GM12878 (cell line): Measurements from ENCODE around the gene AHR. TPM values are rescaled to one million over a fixed set of nuclear protein-coding genes. Genes with fewer than 3 reads are reported as not detected.

Experiments
- ATAC-seq: fragments of 200-7000 bp; cut with Tn5 transposase; 3 replicates; pipeline ENCODE4 v1.9.1; 2020; ENCODE audit warnings: mild to moderate bottlenecking, moderate library complexity
- BruUV-seq: library from RNA; stranded (reverse); fragments of 400-500 nt; replicated peaks from 2 replicates; lab custom pipeline; 2021; lab: Mats Ljungman, UMichigan
- CTCF ChIA-PET: fragments of 300-600 bp; sonication (Branson Sonifier 250); formaldehyde crosslinking; extraction: SDS; loops from one replicate; lab custom pipeline; 2021; ENCODE audit warnings: inconsistent platforms; lab: Yijun Ruan, JAX
- POLR2A ChIA-PET: fragments of 350-600 bp; formaldehyde crosslinking; extraction: SDS; loops from one replicate; lab custom pipeline; 2021; ENCODE audit warnings: inconsistent platforms; lab: Charles Lee
- RAD21 ChIA-PET: fragments of 300-600 bp; sonication (Branson Sonifier 250); formaldehyde crosslinking; loops from one replicate; lab custom pipeline; 2023; ENCODE audit warnings: antibody characterized with exemption; ENCODE audit not compliant: unreplicated experiment; lab: Charles Lee
- SMC1A ChIA-PET: fragments of 300-600 bp; sonication (Branson Sonifier 250); formaldehyde crosslinking; loops from one replicate; lab custom pipeline; 2023; ENCODE audit not compliant: unreplicated experiment, uncharacterized antibody; lab: Charles Lee
- DNase-seq: peaks from one replicate; pipeline ENCODE4 v3.0.0-alpha.2; 2011; ENCODE audit warnings: low read depth, low spot score
- FAIRE-seq: peaks from 3 replicates; lab custom pipeline; 2011; peaks lifted over from hg19 to GRCh38; lab: Jason Lieb, UNC
- H2AFZ ChIP-seq: 2 replicates; pipeline ENCODE4 v1.6.0; 2011; ENCODE audit warnings: low read depth, low read length, control low read depth; ENCODE audit not compliant: control insufficient read depth
- H3K27ac ChIP-seq: 2 replicates; pipeline ENCODE4 v1.5.1; 2011; ENCODE audit warnings: control low read depth; ENCODE audit not compliant: control insufficient read depth, insufficient read depth
- H3K27me3 ChIP-seq, 2 experiments: replicated peaks in 1 of 2; 2 replicates each; pipeline versions ENCODE4 v1.6.0 to v1.6.1; 2011; ENCODE audit warnings: low read length in 1 of 2; ENCODE audit not compliant: control insufficient read depth in 2 of 2, insufficient read depth in 2 of 2
- H3K36me3 ChIP-seq, 2 experiments: 2 replicates each; pipeline ENCODE4 v1.5.1; 2011; ENCODE audit warnings: low read length in 1 of 2; ENCODE audit not compliant: control insufficient read depth in 2 of 2, insufficient read depth in 2 of 2
- H3K4me1 ChIP-seq: 2 replicates; pipeline ENCODE4 v1.6.1; 2011; ENCODE audit warnings: mild to moderate bottlenecking, low read length, moderate library complexity, mixed read lengths; ENCODE audit not compliant: control insufficient read depth, insufficient read depth
- H3K4me2 ChIP-seq: 2 replicates; pipeline ENCODE4 v1.6.0; 2011; ENCODE audit warnings: control low read depth; ENCODE audit not compliant: control insufficient read depth, insufficient read depth
- H3K4me3 ChIP-seq: fragments of 200-600 bp; sonication (generic); 2 replicates; pipeline ENCODE4 v1.5.1; 2016
- H3K79me2 ChIP-seq: 2 replicates; pipeline ENCODE4 v1.6.0; 2011; ENCODE audit warnings: low read length; ENCODE audit not compliant: control insufficient read depth, insufficient read depth
- H3K9ac ChIP-seq: 2 replicates; pipeline ENCODE4 v1.8.0; 2011; ENCODE audit warnings: low read length, control low read depth, mixed read lengths; ENCODE audit not compliant: control insufficient read depth, insufficient read depth
- H3K9me3 ChIP-seq: replicated peaks from 3 replicates; pipeline ENCODE4 v1.5.1; 2011; ENCODE audit warnings: mild to moderate bottlenecking, low read length; ENCODE audit not compliant: control insufficient read depth, insufficient read depth
- H4K20me1 ChIP-seq: 2 replicates; pipeline ENCODE4 v1.6.0; 2011; ENCODE audit not compliant: control insufficient read depth, insufficient read depth
- ATF3 ChIP-seq: IDR thresholded peaks from 2 replicates; pipeline ENCODE4 v1.6.1; 2011; ENCODE audit warnings: low read depth, mild to moderate bottlenecking, low read length, moderate library complexity, borderline replicate concordance; ENCODE audit errors: extremely low read depth
- BCLAF1 ChIP-seq: fragments of 450-650 bp; IDR thresholded peaks from 2 replicates; pipeline ENCODE4 v1.6.1; 2017; ENCODE audit warnings: antibody characterized with exemption, mild to moderate bottlenecking, moderate library complexity
- BMI1 ChIP-seq: fragments of 450-650 bp; IDR thresholded peaks from 2 replicates; pipeline ENCODE4 v1.6.1; 2016; ENCODE audit warnings: mild to moderate bottlenecking, moderate library complexity, borderline replicate concordance
- E2F4 ChIP-seq: IDR thresholded peaks from 2 replicates; pipeline ENCODE4 v1.6.1; 2012; ENCODE audit warnings: low read depth, low read length, improper control_type of control experiment
- EP300 ChIP-seq, 2 experiments: fragments of 150-350 bp in 1 of 2; IDR thresholded peaks; 2 replicates each; pipeline ENCODE4 v1.6.1; 2011 to 2012; ENCODE audit warnings: low read depth in 2 of 2, low read length in 2 of 2, borderline replicate concordance in 1 of 2, improper control_type of control experiment in 1 of 2, inconsistent platforms in 1 of 2; ENCODE audit not compliant: control insufficient read depth in 1 of 2
- JUNB ChIP-seq: IDR thresholded peaks from 2 replicates; pipeline ENCODE4 v1.6.1; 2016; ENCODE audit warnings: antibody characterized with exemption, mild to moderate bottlenecking
- JUND ChIP-seq: IDR thresholded peaks from 2 replicates; pipeline ENCODE4 v1.6.1; 2012; ENCODE audit warnings: low read depth, mild to moderate bottlenecking, low read length, improper control_type of control experiment, moderate library complexity
- PRDM15 ChIP-seq: fragments of 450-650 bp; formaldehyde crosslinking; IDR thresholded peaks from 2 replicates; pipeline ENCODE4 v1.4.0; 2020; ENCODE audit warnings: mild to moderate bottlenecking, moderate library complexity
- RAD51 ChIP-seq: fragments of 450-650 bp; IDR thresholded peaks from 2 replicates; pipeline ENCODE4 v1.6.1; 2016; ENCODE audit warnings: moderate library complexity, mild to moderate bottlenecking, inconsistent platforms
- SMARCA5 ChIP-seq: fragments of 450-650 bp; IDR thresholded peaks from 2 replicates; pipeline ENCODE4 v1.6.1; 2017; ENCODE audit warnings: mild to moderate bottlenecking
- TBL1XR1 ChIP-seq: IDR thresholded peaks from 2 replicates; pipeline ENCODE4 v1.6.1; 2012; ENCODE audit warnings: low read depth, low read length, improper control_type of control experiment
- ZBTB33 ChIP-seq: fragments of 450-650 bp; IDR thresholded peaks from 2 replicates; pipeline ENCODE4 v1.6.1; 2017; ENCODE audit warnings: mild to moderate bottlenecking
- ZZZ3 ChIP-seq: IDR thresholded peaks from 2 replicates; pipeline ENCODE4 v1.6.1; 2011; ENCODE audit warnings: low read depth; ENCODE audit not compliant: control insufficient read depth, insufficient read length
- WGBS: methylation state at CpG from one replicate; pipeline ENCODE4 v1.1.6; 2016; ENCODE audit warnings: low lambda C conversion rate; ENCODE audit not compliant: insufficient replicate concordance, insufficient coverage; ENCODE audit errors: missing lambda C conversion rate; 5-methylcytosine and 5-hydroxymethylcytosine counted together
- in situ Hi-C: fragments of 300-500 bp; cut with MboI; formaldehyde crosslinking; loops from 9 replicates; pipeline ENCODE4 v1.14.3; 2018; ENCODE audit warnings: mixed read lengths
- intact Hi-C: fragments of 100-400 bp; cut with micrococcal nuclease; formaldehyde crosslinking; loops from one replicate; pipeline ENCODE4 v1.14.2; 2022; ENCODE audit not compliant: unreplicated experiment
- polyA plus RNA-seq, 11 experiments: library from polyadenylated mRNA; depleted of rRNA in 4 of 11; unstranded in 6 of 11; stranded (reverse) in 5 of 11; fragments of >200 nt; fragmentation: Nextera tagmentation in 4 of 11; fragmentation: Illumina TruSeq in 1 of 11; extraction: Ambion mirVana in 4 of 11; extraction: Trizol in 1 of 11; gene quantifications; 1 replicate in 1 of 11; 2 replicates in 10 of 11; pipeline versions ENCODE4 v1.2.1 to v1.2.3, GENCODE V29; 2011 to 2016; ENCODE audit warnings: inconsistent platforms in 2 of 11, missing spikeins in 2 of 11, low read depth in 1 of 11
- total RNA-seq, 4 experiments: library from RNA; depleted of rRNA in 3 of 4; stranded (reverse); fragments of >200 nt in 3 of 4; fragmentation: Illumina TruSeq in 1 of 4; extraction: Trizol in 1 of 4; gene quantifications; 2 replicates each; pipeline versions ENCODE4 v1.2.1 to v1.2.3, GENCODE V29; 2013 to 2021

AHR gene
- total and polyA plus RNA-seq, 10 of the 15 experiments (the other 5 are each of a cell fraction or from before 2014, with no cell fraction given), result 1.7 to 16.9 (median 4.5) TPM

- TF ChIP-seq PRDM15 (CRISPR knock-in tag), result no peak
- no peak for TF ChIP-seq JUND
- no peak for TF ChIP-seq ZZZ3
- no peak for TF ChIP-seq ATF3
- TF ChIP-seq JUNB, result no peak
- no peak for TF ChIP-seq TBL1XR1
- TF ChIP-seq RAD51, result no peak
- TF ChIP-seq EP300 (IDR thresholded peaks at IDR 0.05; ENCODE audit: borderline replicate concordance in 1 of 2, control insufficient read depth in 1 of 2, low read depth in 2 of 2, low read length in 2 of 2), result no peak
Observed at GRCh38 chr7:17365775-17366174, 67.3 kb downstream of the AHR start (continued).

- no peak for FAIRE-seq
- 74% methylated on average over 2 of the region's 2 CpGs for WGBS
- no peak overlapping the region for H2AFZ ChIP-seq
- TF ChIP-seq SMARCA5, result no peak
- TF ChIP-seq BMI1, result no peak
- no peak for TF ChIP-seq ZBTB33
- TF ChIP-seq BCLAF1, result no peak
- no peak for TF ChIP-seq E2F4
Observed at GRCh38 chr7:17367502-17367901, 69.0 kb downstream of the AHR start.

More at GRCh38 chr7:17367502-17367901, 69.0 kb downstream of the AHR start:
- CTCF ChIA-PET, result no interaction called here
- RAD21 ChIA-PET, result interaction anchor here (0.9 kb wide), 1 partner anchor 9 kb away, joined by 3 read pairs; no protein-coding TSS in a partner anchor
- Histone ChIP-seq H3K27me3 (no peaks in the 10 kb centered on the region), H3K4me1 (no peaks in the 10 kb centered on the region), H3K79me2 (no peaks in the 10 kb centered on the region), H3K9ac (no peak overlapping the region), H3K36me3 (no peaks in the 10 kb centered on the region), H3K27ac (no peak overlapping the region), H3K4me3 (no peak overlapping the region), H4K20me1 (no peaks in the 10 kb centered on the region), H3K9me3 (no peaks in the 10 kb centered on the region), H3K4me2 (no peak overlapping the region)
- POLR2A ChIA-PET, result no interaction called here
- in situ Hi-C loops, result no loop called here
- no TSS peak for BruUV-seq
- intact Hi-C loops, result no loop called here
- ATAC-seq, result no peak
- no peak for DNase-seq
- SMC1A ChIA-PET, result no interaction called here
